Middle frontal gyrus (tissue), 1 donor: ENCODE measurements around the gene TMEM121.
"Not testable (repeated sequence)": the region's sequence is repeated elsewhere in the genome, so short reads cannot be mapped to it uniquely, and the experiment has no call there.

Source experiments
- DNase-seq: peaks from one replicate; pipeline ENCODE4 v3.0.0-alpha.2; 2015; ENCODE audit warnings: low spot score; ENCODE audit errors: extremely low spot score

Gene TMEM121

DNA sequence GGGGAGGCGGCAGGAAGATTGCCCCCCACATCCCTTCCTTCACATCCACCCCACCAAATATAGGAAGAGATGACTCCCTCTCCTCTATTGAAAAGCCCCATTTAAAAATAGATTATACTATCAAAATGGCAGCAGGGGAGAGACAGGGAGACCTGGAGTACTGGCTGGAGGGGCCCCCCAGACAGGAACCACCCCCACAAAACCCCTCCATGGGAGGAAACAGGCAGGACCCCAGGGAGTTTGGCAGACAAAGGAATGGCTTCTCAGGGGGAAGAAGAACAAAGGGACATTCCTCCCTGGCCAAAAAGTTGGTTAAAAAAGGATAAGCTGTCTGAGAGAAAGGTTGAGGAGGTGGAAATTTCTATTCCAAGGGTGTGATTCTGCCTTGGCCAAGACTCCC, 19.3 kb downstream of the TMEM121 start:
- not testable (repeated sequence) for DNase-seq

- not testable (repeated sequence) for DNase-seq
Measured at GRCh38 chr14:105546410-105546809, 20.0 kb downstream of the TMEM121 start.

GRCh38 chr14:105547072-105547471, 20.7 kb downstream of the TMEM121 start:
- not testable (repeated sequence) for DNase-seq

DNA sequence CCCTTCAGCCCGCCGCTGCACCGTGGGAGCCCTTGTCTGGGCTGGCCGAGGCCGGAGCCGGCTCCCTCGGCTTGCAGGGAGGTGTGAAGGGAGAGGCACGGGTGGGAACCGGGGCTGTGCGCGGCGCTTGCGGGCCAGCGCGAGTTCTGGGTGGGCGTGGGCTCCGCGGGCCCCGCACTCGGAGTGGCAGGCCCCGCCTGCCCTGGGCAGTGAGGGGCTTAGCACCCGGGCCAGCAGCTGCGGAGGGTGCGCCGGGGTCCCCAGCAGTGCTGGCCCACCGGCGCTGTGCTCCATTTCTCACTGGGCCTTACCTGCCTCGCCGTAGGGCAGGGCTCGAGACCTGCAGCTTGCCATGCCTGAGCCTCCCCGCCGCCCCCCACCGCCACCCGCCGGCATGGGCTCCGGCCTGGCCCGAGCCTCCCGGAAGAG, 21.4 kb downstream of the TMEM121 start:
- DNase-seq, result no peak

GRCh38 chr14:105549481-105549880, 23.1 kb downstream of the TMEM121 start:
- DNase-seq, result no peak

DNA sequence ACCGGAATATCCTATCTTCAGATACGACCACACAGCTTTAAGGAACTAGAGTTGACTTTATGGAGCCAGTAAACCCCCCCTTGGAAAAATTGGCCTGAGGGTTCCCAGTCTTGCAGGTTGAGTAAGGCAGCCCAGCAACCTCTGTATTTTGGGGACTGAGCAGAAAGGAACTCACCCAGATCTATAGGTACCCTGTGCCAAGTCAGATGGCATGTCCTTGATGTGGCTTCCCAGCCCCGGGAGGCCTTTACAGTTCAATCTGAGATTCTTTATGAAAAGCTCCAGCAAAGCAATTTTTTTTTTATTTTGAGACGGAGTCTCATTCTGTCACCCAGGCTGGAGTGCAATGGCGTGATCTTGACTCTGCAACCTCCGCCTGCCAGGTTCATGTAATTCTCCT, 27.6 kb downstream of the TMEM121 start:
- DNase-seq, result no peak

DNA sequence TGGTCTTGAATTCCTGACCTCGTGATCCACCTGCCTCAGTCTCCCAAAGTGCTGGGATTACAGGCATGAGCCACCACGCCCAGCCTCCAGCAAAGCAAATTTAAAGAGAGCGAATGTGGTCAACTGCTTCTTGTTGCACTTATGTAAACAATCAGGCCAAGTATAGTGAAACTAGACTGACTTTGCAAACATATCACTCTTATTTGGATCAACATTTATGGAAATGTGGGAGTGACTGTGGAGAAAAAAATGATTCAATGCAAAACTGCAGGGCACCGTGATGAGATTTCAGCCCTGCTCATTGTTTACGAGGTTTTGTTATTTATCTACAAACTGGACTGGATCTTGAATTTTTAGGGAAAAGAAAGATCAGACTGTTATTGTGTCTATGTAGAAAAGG, 28.1 kb downstream of the TMEM121 start:
- DNase-seq, result no peak

- not testable (repeated sequence) for DNase-seq
Measured at GRCh38 chr14:105557671-105558070, 31.3 kb downstream of the TMEM121 start.

GRCh38 chr14:105558449-105559154, 32.2 kb downstream of the TMEM121 start:
- DNase-seq, result not testable (repeated sequence)

GRCh38 chr14:105559384-105560047, 33.1 kb downstream of the TMEM121 start:
- DNase-seq, result not testable (repeated sequence)

GRCh38 chr14:105560048-105560669, 33.8 kb downstream of the TMEM121 start:
- not testable (repeated sequence) for DNase-seq

DNA sequence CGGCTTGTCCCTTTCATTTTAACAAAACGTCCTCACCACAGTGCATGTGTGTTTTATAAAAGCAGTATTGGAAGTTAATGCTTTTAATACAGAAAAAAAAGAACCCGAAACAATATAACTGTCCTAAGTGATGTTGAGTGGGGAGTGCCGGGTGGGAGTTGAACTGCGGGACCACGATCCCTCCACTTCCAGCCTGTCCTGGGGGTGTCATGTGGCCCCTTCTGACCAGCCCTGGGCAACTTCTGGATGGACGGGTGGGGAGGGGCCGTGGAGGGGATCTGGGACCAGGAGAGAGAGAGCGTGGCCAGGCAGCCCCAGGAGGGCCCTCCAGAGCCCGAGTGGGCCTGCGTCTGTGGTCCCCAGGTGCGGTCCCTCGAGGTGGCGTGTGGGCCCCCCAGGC, 35.0 kb downstream of the TMEM121 start:
- DNase-seq, result not testable (repeated sequence)

DNA sequence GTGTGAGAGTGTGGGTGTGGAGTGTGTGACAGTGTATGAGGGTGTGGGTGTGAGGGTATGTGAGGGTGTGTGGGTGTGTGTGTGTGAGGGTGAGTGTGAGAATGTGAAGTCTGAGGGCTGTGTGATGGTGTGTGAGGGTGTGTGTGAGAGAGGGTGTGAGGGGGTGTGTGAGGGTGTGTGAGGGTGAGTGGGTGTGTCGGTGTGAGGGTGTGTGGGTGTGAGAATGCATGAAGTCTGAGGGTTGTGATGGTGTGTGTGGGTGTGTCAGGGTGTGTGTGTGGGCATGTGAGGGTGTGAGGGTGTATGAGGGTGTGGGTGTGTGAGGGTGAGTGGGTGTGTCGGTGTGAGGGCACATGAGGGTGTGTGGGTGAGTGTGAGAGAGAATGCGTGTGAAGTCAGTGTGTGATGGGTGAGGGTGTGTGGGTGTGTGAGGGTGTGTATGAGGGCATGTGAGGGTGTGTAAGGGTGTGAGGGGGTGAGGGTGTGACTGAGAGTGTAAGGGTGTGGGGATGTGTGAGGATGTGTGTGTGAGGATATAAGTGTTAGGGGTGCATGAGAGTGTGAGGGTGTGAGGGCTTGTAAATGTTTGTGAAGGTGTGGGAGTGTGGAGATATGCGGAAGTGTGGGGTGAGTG, 36.4 kb downstream of the TMEM121 start:
- no peak for DNase-seq

DNA sequence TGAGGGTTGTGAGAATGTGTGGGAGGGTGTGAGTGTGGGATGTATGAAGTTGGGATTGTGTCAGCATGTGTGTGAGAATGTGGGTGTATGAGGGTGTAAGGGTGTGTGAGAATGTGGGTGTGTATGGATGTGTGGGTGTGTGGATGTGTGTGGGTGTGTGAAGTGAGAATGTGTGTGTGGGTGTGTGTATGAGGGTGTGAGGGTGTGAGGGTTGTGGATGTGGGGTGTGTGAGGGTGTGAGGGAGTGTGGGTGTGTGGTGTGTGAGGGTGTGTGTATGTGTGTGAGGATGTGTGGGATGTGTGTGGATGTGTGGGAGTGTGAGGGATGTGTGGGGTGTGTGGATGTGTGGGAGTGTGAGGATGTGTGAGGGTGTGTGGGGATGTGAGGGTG, 37.0 kb downstream of the TMEM121 start:
- no peak for DNase-seq

- DNase-seq, result not testable (repeated sequence)
Measured at GRCh38 chr14:105564536-105564935, 38.2 kb downstream of the TMEM121 start.

DNA sequence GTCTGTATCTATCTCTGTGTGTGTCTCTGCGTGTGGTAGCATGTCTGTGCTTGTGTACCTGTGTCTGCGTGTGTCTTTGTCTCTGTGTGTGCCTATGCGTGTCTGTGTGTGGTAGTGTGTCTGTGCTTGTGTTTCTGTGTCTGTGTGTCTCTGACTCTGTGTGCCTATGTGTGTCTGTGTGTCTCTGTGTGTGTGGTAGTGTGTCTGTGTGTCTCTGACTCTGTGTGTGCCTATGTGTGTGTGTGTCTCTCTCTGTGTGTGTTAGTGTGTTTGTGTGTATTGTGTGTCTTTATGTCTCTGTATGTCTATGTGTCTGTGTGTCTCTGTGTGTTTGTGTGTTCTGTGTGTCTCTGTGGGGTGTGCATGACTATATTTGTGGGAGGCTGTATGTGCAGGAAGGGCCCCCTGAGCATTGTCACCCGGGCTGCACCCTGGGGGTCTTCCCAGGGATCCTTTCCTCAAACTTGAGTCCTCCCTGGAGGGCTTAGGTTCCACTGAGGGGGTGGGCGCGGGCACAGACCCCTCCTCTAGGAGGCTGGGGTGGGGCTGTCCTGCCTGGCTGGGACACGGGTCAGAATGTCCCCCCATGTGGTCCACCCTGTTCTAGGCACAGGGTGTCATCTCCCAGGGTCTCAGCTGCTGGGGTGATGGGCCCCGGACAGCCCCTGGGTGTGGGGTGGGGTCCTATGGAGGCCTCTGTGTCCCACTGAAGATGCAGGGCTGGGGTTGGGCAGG, 39.0 kb downstream of the TMEM121 start:
- DNase-seq, result not testable (repeated sequence)

- DNase-seq, result not testable (repeated sequence)
Measured at GRCh38 chr14:105566248-105567163, 40.1 kb downstream of the TMEM121 start.

- not testable (repeated sequence) for DNase-seq
Measured at GRCh38 chr14:105567164-105568103, 41.1 kb downstream of the TMEM121 start.
